HG03439 (cell line): ENCODE measurements around the gene NODAL.
"Not testable (repeated sequence)": the region's sequence is repeated elsewhere in the genome, so short reads cannot be mapped to it uniquely, and the experiment has no call there.

Experiments
- ATAC-seq: cut with Tn5 transposase; IDR thresholded peaks from one replicate; pipeline ENCODE4 v1.9.1; 2021; ENCODE audit warnings: mild to moderate bottlenecking, moderate library complexity; ENCODE audit not compliant: unreplicated experiment

Gene NODAL

GRCh38 chr10:70441161-70441894 lies at the start of gene NODAL:
Gene NODAL, minus strand, starts transcription at chr10:70441681. Its CDS starts 14 bp downstream, at chr10:70441667.
- no peak for ATAC-seq

GRCh38 chr10:70490142-70490541 lies 48.7 kb upstream of the NODAL start:
- ATAC-seq = no peak

- ATAC-seq = no peak
Observed at GRCh38 chr10:70487824-70488223, 46.3 kb upstream of the NODAL start.

- ATAC-seq = not testable (repeated sequence)
Observed at GRCh38 chr10:70483872-70484271, 42.4 kb upstream of the NODAL start.

GRCh38 chr10:70482982-70483760 lies 41.7 kb upstream of the NODAL start:
- no peak for ATAC-seq

- ATAC-seq = no peak
Observed at GRCh38 chr10:70481831-70482530, 40.5 kb upstream of the NODAL start.

GRCh38 chr10:70481105-70481504 lies 39.6 kb upstream of the NODAL start:
- no peak for ATAC-seq

- ATAC-seq = no peak
Observed at GRCh38 chr10:70480239-70480861, 38.9 kb upstream of the NODAL start.

- no peak for ATAC-seq
Observed at GRCh38 chr10:70479626-70480238, 38.3 kb upstream of the NODAL start.

GRCh38 chr10:70479165-70479581 lies 37.7 kb upstream of the NODAL start:
- ATAC-seq = no peak

- ATAC-seq = no peak
Observed at GRCh38 chr10:70478191-70479164, 37.0 kb upstream of the NODAL start, which contains the start of gene PALD1. Gene PALD1, plus strand, starts transcription at chr10:70478767. Its CDS starts 47,185 bp downstream, at chr10:70525952.

- ATAC-seq = no peak
Observed at GRCh38 chr10:70477661-70478162, 36.2 kb upstream of the NODAL start.

GRCh38 chr10:70476249-70477035 lies 35.0 kb upstream of the NODAL start:
- ATAC-seq = no peak

- no peak for ATAC-seq
Observed at GRCh38 chr10:70475661-70476060, 34.2 kb upstream of the NODAL start.

GRCh38 chr10:70474780-70475179 lies 33.3 kb upstream of the NODAL start:
- no peak for ATAC-seq

- ATAC-seq = no peak
Observed at GRCh38 chr10:70472799-70473454, 31.4 kb upstream of the NODAL start.

GRCh38 chr10:70466951-70467350 lies 25.5 kb upstream of the NODAL start:
- ATAC-seq = no peak

- ATAC-seq = no peak
Observed at GRCh38 chr10:70465832-70466231, 24.4 kb upstream of the NODAL start.
